CMK (cell line): ENCODE data around the gene VPS13D.
"Not testable (repeated sequence)": the region's sequence is repeated elsewhere in the genome, so short reads cannot be mapped to it uniquely, and the experiment has no call there.

ENCODE experiments used
- DNase-seq: peaks from one replicate; pipeline ENCODE4 v3.0.0-alpha.2; 2010; ENCODE audit warnings: low read depth

Gene VPS13D

DNA sequence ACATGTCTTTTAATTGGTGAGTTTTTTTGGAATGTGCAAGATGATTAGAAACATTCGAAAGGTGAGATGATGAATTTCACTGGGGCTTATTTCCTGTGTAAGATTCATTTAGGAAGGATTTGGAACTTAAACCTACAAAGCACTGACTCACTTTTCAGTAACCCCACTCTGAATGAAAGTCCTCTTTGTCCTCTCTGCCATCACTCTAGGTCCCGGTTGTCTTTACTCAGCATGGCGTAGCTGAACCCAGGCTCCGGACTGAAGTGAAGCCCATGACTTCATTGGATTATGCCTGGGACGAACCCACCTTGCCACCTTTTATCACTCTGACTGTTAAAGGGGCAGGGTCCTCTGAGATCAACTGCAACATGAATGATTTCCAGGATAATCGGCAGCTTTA lies 139.4 kb downstream of the VPS13D start:
- DNase-seq: no peak

DNA sequence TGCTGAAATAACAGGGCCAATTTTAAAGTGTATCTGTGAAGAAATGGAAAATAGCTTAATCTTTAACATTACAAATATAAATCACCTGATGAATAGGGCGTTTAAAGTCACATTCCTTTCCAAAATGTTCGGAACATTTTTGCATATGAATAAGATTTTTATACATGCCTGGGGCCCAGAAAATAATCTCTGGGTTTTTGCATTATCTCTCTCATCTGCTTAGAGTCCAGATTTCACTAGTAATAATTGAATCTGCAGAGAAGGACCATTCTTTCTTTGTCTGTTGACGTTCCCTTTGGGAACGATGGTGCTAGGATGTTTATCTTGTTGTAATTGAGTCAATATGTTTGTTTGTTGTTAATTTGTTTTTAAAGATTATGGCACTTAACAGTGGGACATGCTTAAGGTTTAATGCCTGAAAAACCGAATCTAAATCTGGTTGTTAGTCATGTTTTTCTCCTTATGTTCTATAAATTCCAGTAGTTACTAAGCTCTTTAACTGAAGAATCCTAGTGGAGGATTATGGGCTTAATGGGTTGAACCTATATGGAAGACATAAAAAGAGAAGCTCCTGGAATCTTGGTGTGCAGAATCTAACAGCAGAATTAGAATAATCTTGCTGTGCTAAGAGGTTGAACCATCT lies 140.6 kb downstream of the VPS13D start:
- DNase-seq: no peak

DNA sequence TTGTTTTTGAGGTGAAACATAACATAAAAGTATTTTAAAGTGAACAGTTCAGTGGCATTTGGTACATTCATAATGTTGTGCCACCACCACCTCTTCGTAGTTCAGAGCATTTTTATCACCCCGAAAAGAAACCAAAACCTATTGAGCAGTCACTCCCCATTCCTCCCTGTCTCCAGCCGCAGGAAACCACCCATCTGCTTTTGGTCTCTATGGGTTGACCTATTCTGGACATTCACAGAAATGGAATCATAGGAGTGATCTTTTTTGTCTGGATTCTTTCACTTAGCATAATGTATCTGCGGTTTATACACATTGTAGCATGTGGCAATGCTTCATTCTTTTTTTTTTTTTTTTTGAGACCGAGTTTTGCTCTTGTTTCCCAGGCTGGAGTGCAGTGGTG lies 141.2 kb downstream of the VPS13D start:
- DNase-seq: no peak

GRCh38 chr1:12372180-12372579 lies 142.3 kb downstream of the VPS13D start:
- no peak for DNase-seq

- DNase-seq: no peak
Observed at GRCh38 chr1:12372761-12373160, 142.9 kb downstream of the VPS13D start.

DNA sequence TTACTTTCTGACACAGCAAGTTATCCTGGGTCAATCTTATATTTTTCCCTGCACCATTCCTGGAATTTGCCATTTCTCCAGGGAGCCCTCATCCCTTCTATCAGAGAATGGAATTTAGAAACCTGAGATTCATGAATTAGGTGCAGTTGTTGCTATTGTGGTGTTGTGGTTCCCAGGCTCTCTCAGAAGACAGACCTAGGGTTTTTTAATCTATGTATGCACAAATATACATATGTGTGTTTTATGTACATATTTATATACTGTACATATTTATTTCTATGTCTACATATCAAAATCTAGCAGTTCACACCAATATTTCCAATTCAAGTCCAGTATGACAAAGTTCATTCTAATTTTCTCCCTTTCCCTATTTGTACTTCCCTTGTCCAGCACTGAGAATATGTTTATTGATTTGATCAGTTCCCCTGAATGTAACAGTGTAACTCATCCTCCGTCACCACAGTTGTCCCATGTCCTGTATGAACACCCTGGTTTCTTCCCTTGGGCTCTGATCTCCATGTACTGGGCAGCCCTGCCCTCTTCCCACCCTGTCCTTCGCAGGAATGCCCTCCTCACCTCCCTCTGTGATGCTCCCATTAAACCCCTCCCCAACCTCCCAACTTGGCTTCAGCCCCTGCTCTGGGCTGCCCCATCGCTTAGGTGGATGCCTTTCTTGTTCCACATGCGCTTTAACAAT lies 145.5 kb downstream of the VPS13D start:
- DNase-seq: no peak

GRCh38 chr1:12376236-12377045 lies 146.6 kb downstream of the VPS13D start:
- DNase-seq: peak; percentile 68

GRCh38 chr1:12380326-12381249 lies 150.8 kb downstream of the VPS13D start:
- no peak for DNase-seq

DNA sequence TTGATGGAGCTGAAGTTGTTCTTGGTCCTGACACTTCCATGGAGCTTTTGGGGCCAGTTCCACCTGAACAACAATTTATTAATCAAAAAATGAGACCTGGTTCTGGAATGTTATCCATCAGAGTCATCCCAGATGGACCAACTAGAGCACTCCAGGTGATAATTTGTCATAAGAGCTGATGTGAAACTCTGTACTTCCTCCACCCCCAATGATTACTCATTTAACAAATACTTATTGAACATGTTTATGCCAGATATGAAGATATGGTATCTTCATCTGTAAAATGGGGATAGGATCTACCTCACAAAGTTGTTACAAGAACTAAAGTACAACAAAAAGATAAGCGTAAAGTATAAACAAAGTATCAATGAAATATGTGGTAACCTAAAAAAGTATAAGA lies 153.2 kb downstream of the VPS13D start:
- DNase-seq: no peak

- DNase-seq: no peak
Observed at GRCh38 chr1:12383786-12384185, 154.0 kb downstream of the VPS13D start.

DNA sequence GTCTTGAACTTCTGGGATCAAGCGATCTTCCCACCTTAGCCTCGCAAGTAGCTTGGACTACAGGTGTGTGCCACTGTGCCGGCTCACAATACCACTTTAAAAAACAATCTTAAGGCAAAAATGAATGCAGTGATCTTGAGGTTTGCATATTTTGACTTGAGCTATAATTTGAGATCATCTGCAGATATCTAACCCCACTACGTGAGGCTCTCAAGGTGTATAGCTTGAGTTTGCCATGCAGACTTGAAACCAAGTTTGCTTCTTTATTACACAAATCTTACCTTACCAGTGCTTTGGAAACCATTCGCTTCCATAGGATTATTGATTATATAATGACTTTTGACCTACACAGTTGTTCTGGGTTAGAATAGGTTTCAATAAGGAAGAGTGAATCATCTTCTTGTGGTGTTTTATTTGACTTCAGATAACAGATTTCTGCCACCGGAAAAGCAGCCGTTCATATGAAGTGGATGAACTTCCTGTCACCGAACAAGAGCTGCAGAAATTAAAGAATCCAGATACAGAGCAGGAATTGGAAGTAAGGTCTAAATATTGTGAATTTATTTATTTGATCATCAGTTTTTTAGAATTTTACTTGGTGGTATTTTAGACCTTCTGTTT lies 155.1 kb downstream of the VPS13D start:
- no peak for DNase-seq

DNA sequence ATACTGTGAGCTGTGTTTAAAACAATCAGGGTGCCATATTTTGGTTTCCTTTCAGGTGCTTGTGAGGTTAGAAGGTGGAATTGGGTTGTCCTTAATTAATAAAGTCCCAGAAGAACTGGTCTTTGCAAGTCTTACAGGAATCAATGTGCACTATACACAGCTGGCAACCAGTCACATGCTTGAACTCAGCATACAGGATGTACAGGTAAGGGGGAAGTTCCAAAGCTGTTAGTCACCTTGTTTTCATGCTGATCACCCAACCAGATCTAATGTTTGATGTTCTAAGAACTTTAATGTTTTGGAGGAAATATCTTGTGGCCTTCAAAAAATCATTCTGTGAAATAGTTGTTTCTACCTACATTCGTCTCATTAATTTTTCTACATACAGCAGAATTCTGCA lies 156.3 kb downstream of the VPS13D start:
- no peak for DNase-seq

DNA sequence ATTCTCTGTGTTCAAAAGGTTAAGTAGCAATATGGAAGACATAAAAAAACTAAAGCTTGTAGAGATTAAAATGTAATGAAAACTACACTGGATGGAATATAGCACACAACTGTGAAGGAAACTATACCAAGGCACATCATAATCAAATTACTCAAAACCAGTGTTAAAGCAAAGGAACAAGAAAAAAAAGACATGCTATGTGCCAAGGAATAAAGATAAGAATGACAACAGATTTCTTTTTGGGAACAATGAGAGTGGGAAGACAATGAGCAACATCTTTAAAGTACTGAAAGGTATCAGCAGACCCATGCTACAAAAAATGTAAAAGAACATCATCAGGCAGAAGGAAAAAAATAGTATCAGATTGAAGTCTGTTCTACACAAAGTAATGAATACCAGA lies 157.8 kb downstream of the VPS13D start:
- DNase-seq: no peak

DNA sequence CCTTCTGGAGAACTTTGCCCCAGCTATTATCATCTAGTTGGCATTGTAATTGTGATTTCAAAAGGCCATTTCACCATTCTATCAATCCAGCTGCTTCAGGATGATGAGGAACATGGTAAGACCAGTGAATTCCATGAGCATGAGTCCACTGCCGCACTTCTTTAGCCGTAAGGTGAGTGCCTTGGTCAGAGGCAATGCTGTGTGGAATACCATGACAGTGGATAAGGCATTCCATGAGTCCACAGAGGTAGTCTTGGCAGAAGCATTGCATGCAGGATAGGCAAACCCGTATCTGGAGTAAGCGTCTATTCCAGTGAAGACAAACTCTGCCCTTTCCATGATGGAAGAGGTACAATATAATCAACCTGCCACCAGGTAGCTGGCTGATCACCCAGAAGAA lies 160.5 kb downstream of the VPS13D start:
- DNase-seq: not testable (repeated sequence)

DNA sequence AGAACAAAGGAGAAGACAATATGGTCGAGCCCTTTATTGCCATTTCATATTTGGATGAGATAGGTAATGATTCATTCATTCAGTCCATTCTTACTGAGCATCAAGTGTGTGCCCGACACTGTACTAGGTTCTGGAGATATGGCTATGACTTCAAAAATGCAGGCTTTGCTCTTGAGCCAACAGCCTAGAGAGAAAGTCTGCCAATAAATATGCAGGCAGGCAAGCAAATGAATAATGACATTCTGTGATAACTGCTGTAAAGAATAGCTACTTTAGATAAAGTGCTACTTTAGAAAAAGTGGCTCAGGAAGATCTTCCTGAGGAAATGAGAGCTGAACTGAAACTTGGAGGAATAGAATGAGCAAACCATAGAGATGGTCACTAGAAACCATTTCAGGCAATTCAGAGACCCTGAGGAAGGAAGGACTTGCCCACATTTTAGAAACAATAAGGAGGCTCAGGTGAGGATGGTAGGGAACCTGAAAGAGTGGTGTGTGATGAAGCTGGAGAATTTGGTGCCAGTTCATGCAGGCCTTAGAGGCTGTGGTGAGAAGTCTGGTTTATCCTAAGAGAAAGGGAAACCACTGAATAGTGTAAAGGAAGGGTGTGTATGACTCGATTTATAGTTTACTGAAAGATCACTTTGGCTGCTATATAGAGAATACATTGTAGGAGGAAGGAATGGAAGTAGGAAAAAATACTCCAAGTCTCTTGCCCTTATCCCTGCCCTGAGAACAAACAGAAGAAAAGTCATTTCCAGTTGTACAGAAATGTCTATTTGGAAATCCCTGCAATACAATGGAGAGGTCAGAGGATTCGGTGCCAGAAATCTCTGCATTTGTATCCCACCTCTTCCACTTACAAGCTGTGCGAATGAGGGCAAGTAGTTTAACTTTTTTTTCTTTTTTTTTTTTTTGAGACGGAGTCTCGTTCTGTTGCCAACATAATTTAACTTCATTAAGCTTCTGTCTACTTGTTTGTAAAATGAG lies 167.9 kb downstream of the VPS13D start:
- no peak for DNase-seq

- peak; percentile 48 for DNase-seq
Observed at GRCh38 chr1:12398479-12398878, 168.6 kb downstream of the VPS13D start.

DNA sequence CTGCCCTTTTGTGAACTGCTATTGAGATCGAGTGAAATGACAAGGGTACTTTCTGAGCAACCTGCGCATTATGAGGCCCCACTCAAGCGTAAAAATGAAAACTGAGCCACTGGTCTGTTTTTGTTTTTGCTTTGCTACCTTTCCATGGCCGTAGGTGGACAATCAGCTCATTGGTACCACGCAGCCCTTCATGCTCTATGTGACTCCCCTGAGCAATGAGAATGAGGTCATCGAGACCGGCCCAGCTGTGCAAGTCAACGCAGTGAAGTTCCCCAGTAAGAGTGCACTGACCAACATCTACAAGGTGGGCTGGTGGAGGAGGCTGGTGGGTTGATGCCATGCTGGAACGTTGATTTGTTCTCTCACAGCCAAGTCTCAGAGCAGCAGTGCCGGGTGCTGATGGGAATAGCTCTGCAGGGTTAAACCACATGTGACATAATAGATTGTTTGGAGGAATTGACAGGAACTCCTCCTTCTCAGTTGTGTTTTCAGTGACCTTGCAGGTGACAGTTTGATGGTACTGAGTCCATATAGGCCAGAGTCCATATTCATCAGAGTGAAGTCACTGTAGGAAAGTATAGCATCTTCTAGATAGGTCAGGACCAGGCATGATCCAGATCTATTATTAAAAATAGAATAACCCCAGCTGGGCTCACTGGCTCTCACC lies 170.3 kb downstream of the VPS13D start:
- no peak for DNase-seq

DNA sequence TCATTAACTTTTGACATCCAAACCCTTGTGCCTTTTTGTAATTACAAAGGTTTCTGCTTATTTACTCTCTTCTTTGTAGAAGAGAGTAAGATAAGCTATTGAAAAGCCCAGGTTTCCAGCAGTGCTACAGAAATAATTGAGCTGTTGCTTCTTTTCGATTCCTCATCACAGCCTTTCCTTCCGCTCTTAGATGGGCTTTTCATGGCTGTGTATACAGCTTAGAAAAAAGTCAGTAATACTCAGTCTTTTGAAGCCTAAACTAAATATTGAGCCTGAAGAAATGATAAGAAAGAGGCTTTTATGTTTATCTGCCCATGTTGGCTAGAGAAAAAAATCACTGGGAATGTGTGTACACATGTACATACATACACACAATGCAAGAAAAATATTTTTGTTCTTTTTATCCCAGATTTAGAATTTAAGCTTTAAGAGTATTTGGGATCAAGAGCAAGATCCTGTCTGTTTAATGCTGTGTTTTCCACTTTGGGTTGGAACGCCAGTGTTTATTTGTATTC lies 172.4 kb downstream of the VPS13D start:
- no peak for DNase-seq

DNA sequence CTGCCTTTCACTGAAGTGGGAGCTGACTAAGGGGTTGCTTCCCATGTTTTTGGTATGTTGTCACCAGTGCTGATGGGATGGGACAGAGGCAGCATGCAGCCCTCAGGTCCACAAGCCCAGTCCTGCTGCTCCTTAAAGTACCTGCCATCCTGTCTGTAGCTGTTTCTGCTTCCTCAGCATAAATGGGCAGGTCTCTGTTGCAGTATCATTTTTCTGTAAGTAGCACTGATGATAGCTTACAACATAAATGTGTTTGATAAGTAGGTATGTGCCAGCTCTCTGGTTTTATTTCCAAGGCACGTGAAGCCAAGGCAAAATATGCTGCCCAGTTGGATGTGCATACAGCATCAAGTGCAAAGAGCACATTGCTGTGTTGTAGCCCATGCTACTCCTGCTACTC lies 173.0 kb downstream of the VPS13D start:
- DNase-seq: no peak

DNA sequence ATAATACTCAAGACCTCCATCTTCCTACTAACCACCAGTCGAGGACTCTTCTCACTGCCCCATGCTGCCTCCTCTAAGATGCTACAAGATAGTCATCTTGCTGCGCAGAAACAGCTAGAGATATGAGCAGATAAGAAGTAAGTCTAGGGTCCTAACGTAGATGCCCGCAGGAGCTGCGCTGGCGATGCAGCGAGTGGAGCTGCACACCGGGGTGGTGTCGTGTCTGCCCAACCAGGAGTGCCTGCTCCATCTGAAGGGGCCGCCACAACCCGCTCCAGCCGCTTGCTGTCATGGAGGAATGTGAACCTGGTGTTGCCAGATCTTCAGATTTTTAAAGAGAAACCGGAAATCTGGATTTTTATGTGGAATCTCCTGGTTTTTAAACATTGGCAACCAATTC lies 175.1 kb downstream of the VPS13D start:
- no peak for DNase-seq
